GM19438 (cell line): ENCODE measurements around the gene DYNC2H1.
A peak's percentile ranks its signal among the peaks of the same experiment; 100 is the strongest.

Experiments used
- ATAC-seq: cut with Tn5 transposase; IDR thresholded peaks from one replicate; pipeline ENCODE4 v1.9.1; 2021; ENCODE audit warnings: low read depth; ENCODE audit not compliant: unreplicated experiment

The DYNC2H1 gene

GRCh38 chr11:103274025-103274424 is 164.8 kb downstream of the DYNC2H1 start:
- no peak for ATAC-seq

- ATAC-seq: no peak
These were observed 170.6 kb downstream of the DYNC2H1 start for GRCh38 chr11:103279821-103280220.

GRCh38 chr11:103281301-103281700 is 172.1 kb downstream of the DYNC2H1 start:
- no peak for ATAC-seq

- no peak for ATAC-seq
These were observed 175.0 kb downstream of the DYNC2H1 start for GRCh38 chr11:103284260-103284659.

- no peak for ATAC-seq
These were observed 185.3 kb downstream of the DYNC2H1 start for GRCh38 chr11:103294516-103294915.

GRCh38 chr11:103295704-103296103 is 186.5 kb downstream of the DYNC2H1 start:
- no peak for ATAC-seq

GRCh38 chr11:103297900-103298299 is 188.7 kb downstream of the DYNC2H1 start:
- ATAC-seq: no peak

- ATAC-seq: no peak
These were observed 206.0 kb downstream of the DYNC2H1 start for GRCh38 chr11:103315248-103315647.

GRCh38 chr11:103317118-103317517 is 207.9 kb downstream of the DYNC2H1 start:
- ATAC-seq: no peak

- no peak for ATAC-seq
These were observed 213.6 kb downstream of the DYNC2H1 start for GRCh38 chr11:103322821-103323220.

GRCh38 chr11:103325686-103326069 is 216.5 kb downstream of the DYNC2H1 start:
- no peak for ATAC-seq

- peak; percentile 99 for ATAC-seq
These were observed 217.0 kb downstream of the DYNC2H1 start for GRCh38 chr11:103326070-103326794.

- ATAC-seq: no peak
These were observed 218.5 kb downstream of the DYNC2H1 start for GRCh38 chr11:103327721-103328120.

GRCh38 chr11:103332409-103332808 is 223.2 kb downstream of the DYNC2H1 start:
- no peak for ATAC-seq

GRCh38 chr11:103338621-103339484 is 229.6 kb downstream of the DYNC2H1 start:
- ATAC-seq: no peak

GRCh38 chr11:103339485-103339857 is 230.2 kb downstream of the DYNC2H1 start:
- ATAC-seq: no peak

GRCh38 chr11:103340956-103341355 is 231.7 kb downstream of the DYNC2H1 start:
- no peak for ATAC-seq

- no peak for ATAC-seq
These were observed 235.7 kb downstream of the DYNC2H1 start for GRCh38 chr11:103344886-103345285.

- ATAC-seq: no peak
These were observed 240.4 kb downstream of the DYNC2H1 start for GRCh38 chr11:103349595-103349994.

GRCh38 chr11:103354656-103355055 is 245.4 kb downstream of the DYNC2H1 start:
- ATAC-seq: no peak

- no peak for ATAC-seq
These were observed 249.0 kb downstream of the DYNC2H1 start for GRCh38 chr11:103358251-103358650.

GRCh38 chr11:103359216-103359615 is 250.0 kb downstream of the DYNC2H1 start:
- ATAC-seq: no peak
